ENCODE measurements around the gene WDR36. TPM values are rescaled to one million over a fixed set of nuclear protein-coding genes. Genes with fewer than 3 reads are reported as not detected.

The WDR36 gene
- total and polyA plus RNA-seq, 2 of the 8 experiments (the other 6 are each of a cell fraction or from before 2014, with no cell fraction given), result 9.3 to 41.8 TPM

- TF ChIP-seq GTF2F1 (IDR thresholded peaks at IDR 0.05; ENCODE audit: borderline replicate concordance, low read depth, low read length) (no peak), ATF2 (IDR thresholded peaks at IDR 0.05; ENCODE audit: low read length) (no peak), GABPA (IDR thresholded peaks at IDR 0.05; ENCODE audit: borderline replicate concordance, insufficient read depth, low read length) (no peak), POLR2A (IDR thresholded peaks at IDR 0.05; ENCODE audit: control extremely low read depth in 1 of 2, low read depth in 2 of 2, low read length in 2 of 2) (no peak), MAX (IDR thresholded peaks at IDR 0.05) (no peak)
Observed at GRCh38 chr5:111135363-111135762, 43.2 kb downstream of the WDR36 start (continued).
